Epithelial cell of prostate (primary cell): Measurements from ENCODE around the gene CYREN.
A peak's percentile ranks its signal among the peaks of the same experiment; 100 is the strongest.

ENCODE experiments used
- DNase-seq: peaks from one replicate; pipeline ENCODE4 v3.0.0-alpha.2; 2011; ENCODE audit warnings: low read depth, low spot score
- H3K27ac ChIP-seq: fragments of 450-650 bp; 2 replicates; pipeline ENCODE4 v1.5.1; 2017; ENCODE audit warnings: mild to moderate bottlenecking

The CYREN gene

DNA sequence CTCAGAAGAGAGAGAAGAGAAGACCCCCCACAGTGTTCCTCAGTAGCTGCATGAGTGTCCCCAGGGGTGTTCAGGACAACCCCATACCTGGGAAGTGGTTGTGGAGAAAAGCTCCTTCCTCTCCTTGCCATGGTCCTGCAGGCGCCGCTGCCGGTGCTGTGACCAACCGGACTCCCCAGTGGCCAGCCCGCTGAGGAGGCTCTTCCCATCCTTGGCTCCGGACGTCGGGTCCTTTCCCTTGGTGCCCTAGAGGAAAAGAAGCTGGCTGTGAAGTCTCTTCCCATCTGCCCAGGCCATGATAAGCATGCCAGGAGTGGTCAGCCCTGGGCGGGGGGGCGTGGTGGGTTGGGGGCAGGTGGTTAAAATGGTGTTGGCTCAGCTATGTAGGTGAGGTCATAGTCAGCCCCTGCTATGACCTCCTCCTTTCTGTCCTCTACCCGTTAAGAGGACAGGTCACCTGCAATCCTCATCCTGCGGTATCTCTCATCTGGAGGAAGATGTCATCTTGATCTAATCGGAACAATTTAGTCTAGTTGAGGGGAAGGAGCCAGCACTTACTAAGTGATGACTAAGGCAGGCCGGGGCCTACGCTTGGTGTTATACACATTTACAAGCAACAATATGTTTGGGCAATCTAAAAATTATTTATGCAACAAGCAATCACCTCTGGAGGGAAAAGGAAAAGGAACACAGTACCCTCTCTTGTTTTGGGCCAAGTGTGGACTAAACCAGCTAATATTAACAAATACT is 27.6 kb upstream of the CYREN start:
- no peak overlapping the region for H3K27ac ChIP-seq
- no peak for DNase-seq

DNA sequence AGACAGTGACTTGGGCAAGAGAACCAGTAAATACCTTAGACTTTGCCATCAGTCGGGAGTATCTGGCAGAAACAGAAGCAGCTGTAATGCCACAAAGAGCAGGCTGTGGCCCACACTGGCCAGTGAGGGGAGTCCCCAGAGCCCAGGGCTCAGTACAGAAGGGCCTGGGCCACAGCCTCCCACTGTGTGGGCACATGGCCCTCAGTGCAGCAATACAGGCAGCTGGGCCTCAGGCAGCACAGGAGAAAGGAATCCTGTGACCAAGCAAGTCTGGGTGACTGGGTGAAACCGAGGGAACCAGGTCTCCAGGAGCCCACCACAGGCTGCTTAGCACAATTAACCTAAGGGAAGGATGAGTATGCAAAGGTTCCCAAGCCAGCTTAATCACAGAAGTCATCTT is 26.8 kb upstream of the CYREN start:
- no peak for DNase-seq
- H3K27ac ChIP-seq, result no peak overlapping the region

DNA sequence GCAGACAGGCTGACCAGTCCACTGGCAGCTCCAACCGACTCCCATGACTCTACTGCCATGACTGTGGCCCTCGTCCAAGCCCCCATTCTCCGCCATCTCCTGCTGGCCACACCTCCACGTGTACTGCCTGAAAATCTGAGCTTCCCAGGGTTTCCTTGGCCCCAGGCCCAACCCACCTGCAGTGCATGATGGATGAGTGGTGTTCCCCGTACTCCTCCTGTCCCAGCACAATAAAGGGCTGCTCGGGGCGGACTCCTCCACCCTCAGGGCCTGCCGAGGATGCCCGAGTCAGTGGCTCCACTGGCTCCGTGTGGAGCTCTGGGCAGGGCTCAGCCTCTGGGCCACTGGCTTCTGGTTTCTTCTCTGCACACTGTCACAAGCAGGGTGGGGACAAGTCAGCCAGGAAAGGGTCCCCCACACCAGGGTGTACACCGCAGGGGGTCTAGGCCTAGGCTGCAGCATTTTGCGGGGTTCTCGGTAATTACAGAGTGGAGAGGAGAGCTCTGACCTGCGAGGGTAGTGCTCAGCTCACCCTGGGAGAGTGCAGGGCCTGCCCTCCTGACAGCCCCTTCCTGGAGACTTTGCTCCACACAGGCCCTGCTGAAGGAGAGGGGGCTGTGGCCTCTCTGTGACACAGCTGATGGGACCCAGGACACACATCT is 25.6 kb upstream of the CYREN start:
- no peak overlapping the region for H3K27ac ChIP-seq
- no peak for DNase-seq

DNA sequence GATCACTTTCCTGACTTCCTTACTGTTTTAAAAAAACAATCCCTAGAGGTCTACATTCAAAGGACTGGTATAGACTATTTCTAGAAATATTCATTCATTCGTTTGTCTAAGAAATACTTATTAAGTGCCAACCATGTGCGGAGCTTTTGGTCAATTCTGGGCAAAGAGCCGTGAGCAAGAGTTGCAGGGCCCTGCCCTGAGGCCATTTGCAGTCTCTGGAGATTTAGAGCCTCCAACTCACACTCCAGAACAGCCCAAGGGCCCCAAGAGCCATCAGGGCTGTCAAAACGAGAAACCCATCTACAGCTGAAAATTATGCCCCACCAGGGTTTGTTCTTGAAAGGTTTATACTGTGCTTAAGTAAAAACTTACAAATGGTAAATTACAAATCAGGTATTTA is 24.6 kb upstream of the CYREN start:
- no peak overlapping the region for H3K27ac ChIP-seq
- DNase-seq, result no peak

DNA sequence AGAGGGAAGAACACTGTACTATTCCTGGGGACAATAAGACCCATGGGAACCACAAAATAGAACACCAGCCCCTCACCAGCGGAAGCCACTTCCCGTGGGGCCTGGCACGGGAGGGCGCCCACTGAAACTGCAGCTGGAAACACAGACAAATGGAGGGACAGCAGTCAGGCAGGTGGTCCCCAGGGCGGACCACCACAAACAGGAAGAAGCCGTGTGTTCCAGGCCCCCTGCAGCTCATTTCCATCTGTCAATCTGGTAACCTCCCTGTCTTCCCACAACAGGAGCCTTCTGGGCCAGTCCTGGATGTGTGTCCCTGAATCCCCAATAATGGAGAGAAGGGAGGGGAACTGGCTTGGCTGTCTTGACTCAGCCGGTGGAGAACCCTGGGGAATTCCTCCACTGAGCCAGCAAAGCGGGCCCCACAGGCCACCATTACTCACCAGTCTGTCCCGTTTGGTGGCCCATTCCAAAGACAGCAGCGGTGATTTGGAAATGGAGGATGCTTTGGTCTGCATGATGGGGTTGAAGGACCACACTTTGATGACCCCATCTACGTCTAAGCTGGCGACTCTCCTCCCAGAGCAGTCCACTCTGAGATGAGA is 24.1 kb upstream of the CYREN start:
- DNase-seq, result no peak
- peak overlapping the region; percentile 57 for H3K27ac ChIP-seq

DNA sequence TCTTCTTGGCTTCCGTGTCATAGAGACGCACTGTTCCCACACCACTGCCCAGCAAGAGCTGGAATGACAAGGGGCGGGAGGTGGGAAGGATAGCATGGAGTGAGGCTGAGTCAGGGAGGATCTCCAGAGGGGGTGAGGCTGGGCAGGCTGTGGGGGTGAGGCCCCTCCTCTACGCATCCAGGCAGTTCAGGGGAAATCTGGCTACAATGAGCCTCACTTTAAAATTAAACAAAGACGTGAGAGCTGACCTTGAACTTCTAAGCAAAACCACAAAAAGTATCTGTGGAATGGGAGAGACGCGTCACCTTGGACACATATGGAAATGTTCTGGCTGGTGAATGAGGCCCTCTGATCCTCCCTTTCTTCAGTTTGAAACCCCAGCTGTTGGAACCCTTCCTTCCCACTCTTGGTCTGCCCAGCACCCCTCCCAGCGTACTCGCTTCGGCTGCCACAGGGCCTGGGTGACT is 23.1 kb upstream of the CYREN start:
- peak overlapping the region; percentile 57 for H3K27ac ChIP-seq
- no peak for DNase-seq

DNA sequence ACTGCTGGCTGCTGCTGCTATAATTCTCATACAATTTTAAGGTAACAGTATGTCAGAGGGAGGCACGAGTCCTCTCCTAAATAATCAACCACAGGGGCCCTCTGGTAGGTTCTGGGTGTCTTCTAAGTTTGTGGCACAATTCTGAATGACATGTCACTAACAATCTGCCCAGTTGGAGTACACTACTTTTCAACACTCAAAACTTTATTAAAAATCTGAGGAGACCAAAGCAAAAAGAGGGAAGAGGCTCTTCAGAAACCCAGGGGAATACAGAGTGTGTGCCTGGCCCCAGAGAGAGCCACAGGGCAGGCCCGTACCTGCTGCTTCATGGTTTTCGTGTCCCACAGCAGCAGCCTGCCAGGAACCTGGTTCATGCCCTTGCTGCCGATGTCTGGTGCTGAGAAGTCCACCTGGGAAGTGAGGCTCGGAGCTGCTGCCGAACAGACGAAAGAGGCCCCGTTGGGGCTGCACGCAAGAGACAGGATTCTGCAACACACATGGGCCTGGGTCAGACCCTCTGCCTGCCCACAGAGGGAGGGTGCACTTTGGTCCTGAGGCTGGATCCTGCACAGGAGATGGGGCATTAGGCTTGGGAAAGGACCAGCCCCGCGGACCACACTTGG is 22.5 kb upstream of the CYREN start:
- peak overlapping the region; percentile 57 for H3K27ac ChIP-seq
- DNase-seq, result no peak

DNA sequence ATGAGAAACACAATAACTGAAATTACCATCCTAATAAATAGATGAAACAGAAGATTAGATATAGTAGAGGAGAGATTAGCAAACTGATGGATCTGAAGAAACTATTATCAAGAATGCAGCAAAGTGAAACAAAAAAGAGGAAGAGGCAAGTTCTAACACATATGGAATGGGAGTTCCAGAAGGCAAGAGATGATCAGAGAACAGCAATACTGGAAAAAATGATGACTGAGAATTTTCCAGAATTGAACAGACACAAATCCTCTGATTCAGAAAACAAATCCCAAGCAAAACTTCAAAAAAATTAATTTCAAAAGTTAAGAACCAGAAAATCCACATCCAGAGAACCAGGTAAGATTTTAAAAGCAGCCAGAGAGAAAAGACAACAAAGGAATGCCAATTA is 20.2 kb upstream of the CYREN start:
- DNase-seq, result no peak
- H3K27ac ChIP-seq, result peak overlapping the region; percentile 65

DNA sequence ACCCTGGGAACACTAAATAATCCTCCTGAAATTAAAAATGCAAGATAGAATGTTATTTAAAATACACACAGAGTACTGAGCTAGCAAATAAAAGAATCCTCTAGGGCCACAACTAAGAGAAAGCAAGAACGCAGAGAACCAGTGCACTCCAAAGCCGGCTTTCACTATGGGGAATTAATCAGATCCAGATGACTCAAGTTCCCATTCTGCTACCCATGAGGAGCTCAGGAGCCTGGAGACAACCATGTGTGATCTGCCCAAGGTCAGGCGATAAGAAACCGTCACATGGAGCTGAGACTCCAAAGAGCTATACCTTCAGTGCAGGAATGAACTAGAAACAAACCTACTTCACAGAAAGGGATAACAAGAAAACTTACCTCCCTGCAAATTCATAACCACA is 19.5 kb upstream of the CYREN start:
- peak overlapping the region; percentile 65 for H3K27ac ChIP-seq
- no peak for DNase-seq

DNA sequence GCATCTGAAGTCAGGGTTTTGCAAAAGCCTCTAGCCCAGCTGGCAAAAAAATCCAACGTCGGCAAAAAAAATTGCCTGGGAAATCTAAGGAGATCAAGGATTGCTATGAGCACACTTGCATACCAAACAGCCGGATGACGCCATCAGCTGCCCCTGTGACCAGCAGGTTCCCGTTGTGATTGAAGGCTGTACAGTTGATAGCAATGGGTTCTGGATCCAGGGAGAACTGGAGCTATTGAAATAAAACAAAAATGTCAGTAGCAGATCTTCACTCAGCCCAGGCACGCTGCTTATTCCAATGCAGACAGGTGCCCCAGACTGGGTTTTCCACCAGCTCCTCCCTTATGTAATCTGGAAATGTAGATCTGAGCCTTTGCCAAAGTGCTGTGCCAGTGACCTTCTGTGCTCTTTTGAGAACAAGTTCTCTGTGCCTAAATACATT is 18.7 kb upstream of the CYREN start:
- H3K27ac ChIP-seq, result no peak overlapping the region
- no peak for DNase-seq

DNA sequence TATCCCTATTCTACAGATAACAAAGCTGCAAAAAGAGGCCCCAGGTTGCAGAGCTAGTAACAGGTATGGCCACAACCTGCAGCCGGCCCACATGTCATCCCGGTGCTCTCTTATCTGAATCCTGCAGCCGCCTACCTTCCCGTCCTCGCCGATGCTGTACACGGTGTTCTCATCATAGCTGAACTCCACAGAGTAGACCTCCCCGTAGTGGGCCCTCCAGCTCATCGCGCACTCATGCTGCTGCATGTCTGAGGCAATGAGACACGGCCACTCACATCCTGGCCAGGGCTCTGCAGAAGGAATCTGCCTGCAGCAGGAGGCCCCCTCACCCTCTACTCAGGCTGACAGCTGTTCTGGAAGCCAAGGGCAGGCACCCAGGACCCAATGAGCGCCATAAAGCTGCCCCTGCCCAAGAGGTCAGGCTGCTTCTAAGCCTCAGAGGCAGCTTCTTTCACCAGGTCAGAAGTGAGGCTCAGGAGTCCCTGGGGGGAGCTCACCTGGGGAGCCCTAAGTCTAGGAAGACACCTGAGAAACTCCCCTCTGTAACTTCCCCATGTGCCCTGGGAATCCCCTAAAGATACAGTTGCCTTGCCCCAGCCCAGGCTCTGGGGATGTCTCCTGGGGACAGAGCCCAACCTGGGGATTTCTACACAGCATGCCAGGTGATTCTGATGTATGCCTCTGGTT is 17.9 kb upstream of the CYREN start:
- H3K27ac ChIP-seq, result no peak overlapping the region
- no peak for DNase-seq

DNA sequence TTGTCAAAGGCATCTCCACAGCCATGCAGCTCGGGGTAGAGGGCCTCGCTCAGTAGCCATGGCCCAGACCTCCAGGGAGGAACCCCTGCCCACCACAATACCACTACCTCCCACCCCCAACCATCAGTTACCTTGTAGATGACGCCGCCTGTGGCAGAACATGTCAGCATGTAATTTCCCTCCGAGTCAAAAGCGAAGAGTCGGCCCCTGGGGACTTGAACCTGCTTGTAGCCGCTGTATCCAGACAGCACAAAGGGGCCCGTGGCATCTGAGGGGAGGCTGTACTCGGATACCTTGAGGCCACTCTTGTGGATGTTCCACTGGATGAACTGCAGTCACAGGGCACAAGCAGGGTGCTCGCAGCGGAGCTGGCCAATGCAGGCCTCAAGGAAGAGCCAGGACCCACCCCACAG is 16.3 kb upstream of the CYREN start:
- no peak for DNase-seq
- H3K27ac ChIP-seq, result no peak overlapping the region

DNA sequence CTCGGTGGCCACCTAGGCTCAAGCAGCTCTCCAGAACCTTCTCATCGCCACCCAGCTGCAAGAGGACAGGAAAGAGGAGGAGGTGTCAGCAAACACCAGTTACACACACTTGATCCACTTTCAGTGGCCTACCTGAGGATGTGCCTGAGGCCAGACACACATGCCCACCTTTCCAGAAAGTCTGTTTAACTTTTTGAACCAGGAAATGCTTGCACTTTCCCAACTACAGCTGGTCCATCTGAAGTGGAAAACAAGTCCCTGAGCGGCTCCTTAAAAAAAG is 15.7 kb upstream of the CYREN start:
- no peak overlapping the region for H3K27ac ChIP-seq
- DNase-seq, result no peak

DNA sequence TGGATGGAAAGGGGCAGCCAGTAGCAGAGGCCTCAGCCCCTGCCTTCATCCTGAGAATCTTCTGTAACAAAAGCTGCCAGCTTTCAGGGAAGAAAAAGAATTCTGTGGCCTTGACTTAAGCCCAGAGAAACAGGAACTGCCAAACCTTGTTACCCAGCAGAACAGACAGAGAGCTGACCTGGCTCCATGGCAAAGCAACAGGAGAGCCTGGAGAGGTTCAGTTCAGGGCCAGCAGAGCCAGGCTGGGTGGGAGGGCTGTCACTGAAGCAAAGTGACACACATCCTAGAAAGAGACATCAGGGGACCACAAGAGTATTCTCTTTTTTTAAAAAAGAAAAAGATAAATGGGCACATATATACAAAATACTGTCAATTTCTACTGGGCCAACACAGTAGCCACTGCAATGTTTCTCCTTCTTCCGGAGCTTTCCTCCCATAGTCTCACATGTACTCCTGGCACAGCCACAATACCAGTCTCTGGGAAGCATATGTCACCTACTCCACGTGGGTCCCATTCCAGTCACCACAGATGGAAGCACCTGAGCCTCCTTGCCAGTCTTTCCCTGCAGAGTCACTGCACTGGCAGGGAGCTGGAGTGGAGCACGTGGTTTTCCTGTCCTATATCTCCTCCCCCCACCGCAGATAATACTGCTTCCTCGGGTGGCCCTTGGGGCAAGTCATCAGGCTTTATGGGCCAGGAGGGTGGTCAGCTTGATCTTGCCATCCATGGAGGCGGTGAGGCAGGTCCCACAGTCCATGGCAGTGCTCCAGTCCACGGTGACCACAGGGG is 15.2 kb upstream of the CYREN start:
- no peak for DNase-seq
- no peak overlapping the region for H3K27ac ChIP-seq

DNA sequence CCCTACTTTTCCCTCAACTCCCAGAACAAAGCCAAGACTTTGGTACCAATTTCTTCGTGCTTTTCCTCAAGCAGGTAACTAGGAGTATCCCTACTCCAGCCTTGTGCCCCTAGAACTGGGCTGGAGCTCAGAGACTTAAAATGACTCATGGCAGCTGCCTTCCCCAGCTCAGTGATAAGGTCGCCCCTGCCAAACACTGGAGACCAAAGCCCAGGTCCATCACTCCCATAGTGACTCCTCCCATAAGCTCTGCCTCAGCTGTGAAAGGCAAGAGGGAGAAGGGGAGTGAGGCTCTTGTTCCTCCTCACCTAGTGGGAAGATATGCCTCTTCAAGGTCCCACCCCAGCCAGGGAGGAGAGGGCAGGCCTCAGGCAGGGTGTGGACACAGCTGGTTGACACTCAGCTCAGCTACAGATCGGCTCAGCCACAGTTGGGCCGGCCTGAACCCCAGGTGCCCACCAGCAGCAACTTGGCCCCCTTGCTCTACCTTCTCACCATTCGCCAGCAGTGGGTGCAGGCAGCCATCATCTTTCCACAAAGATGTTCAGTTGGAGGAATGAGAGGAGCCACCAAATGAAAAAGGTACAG is 13.8 kb upstream of the CYREN start:
- H3K27ac ChIP-seq, result no peak overlapping the region
- DNase-seq, result no peak

DNA sequence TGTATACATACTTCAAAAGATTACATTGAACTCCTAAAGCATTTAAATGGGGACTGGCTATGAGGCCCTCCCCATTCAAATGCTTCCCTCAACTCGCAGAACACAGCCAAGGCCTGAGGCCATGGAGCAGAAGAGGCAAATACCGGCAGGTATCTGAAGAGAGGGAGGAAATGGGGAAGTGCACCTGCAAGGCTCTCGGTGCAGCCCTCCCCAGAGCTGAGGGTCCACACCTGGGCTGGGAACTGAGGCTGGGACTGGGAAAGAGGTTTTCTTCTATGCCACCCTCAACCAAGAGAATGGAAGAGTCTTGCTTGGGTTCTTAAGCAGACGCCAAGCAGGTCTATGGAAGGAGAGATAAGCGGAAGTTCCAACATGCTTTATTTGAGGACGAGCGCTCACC is 13.0 kb upstream of the CYREN start:
- DNase-seq, result no peak
- H3K27ac ChIP-seq, result no peak overlapping the region

DNA sequence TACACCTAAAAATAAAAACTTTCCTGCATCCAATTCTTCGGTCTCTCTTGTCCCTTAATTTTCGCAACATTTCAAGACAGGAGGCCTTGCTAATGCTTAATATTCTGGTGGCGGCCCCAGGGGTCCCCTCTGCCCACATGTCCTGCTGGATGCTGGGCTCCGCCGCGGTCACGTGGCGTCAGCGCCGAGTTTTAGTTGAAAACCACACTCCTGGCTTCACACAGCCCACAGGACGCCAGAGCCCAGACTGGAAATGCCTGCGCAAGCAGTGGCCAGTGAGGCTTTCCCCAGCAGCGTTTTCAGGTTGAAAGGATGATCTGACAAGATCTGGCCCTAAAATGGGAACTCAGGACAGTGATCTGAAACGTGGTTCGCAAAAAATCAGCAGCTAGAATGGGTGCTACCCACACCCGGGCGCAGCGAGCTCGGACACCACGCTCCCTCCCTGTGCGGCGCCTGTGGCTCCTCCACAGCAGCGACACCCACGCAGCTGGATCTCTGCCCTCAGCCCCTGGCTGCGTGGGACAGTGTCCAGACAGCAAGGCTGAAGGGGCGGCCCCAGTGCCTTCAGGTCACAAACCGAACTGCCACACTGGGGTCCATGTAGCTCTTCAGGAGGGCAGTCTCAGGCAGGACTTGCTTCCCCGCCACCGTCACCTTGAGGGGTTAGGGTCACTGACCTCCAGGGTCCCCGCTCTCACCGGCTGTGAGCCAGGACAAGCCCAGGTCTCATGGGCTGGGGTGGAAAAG is 11.6 kb upstream of the CYREN start:
- no peak for DNase-seq
- H3K27ac ChIP-seq, result no peak overlapping the region

DNA sequence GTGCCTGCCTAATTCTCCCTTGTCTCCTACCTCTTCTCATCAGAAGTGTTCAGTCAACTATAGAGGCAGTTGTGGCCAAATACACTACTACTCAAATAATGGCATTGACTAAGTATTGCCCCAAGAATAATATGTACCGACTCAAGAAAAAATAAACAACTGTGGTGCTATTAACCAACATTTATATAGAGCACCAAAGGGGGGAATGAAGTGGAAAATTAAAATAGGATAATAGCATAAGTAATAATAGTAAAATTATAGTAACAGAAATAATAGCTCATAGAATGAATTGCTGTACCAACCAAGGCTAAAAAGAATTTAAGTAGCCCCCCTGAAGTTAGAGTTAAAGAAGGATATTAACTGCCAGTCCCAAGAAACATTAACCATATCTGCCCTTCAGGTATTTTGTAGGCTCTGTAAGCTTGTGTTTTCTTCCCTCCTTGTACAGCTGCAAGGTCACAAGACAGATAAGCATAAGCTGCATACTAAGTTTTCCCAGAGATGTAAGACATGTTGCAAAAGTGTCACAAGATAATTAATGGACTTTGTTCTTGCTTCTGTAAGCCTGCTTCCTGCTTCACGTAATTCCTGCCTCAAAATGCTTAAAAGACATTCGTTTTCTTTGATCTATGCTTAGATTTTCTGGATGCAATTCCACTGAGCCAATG is 10.9 kb upstream of the CYREN start:
- no peak overlapping the region for H3K27ac ChIP-seq
- DNase-seq, result no peak
